ENCODE results near the gene NUMB.
A peak's percentile ranks its signal among the peaks of the same experiment; 100 is the strongest.
"Not testable (repeated sequence)": the region's sequence is repeated elsewhere in the genome, so short reads cannot be mapped to it uniquely, and the experiment has no call there.

Gene NUMB

GRCh38 chr14:73359445-73359844 lies 98.9 kb downstream of the NUMB start:
- no peak for DNase-seq (ENCODE audit: low spot score)

- DNase-seq (ENCODE audit: low spot score) = peak; percentile 65
Observed at GRCh38 chr14:73358187-73358586, 100.2 kb downstream of the NUMB start.

GRCh38 chr14:73349091-73349490 lies 109.3 kb downstream of the NUMB start:
- DNase-seq (ENCODE audit: low spot score) = not testable (repeated sequence)

DNA sequence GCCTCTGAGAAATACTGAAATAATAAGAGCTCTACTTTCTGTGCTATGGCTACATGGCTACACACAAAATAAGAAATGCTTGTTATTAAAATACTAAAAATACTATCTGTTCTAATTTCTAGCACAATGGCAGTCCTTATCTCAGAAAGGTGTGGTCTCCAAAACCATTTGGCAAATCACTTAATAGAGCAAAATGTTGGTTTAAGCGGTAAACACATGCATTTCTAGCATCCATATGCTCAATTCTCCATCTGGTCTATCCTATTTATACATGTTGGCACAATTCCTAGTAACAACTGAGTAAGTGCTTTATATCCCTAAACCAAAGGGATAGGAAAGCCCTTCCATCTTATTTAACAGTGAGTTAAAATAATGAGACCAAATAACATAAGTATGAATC lies 114.0 kb downstream of the NUMB start:
- DNase-seq (ENCODE audit: low spot score) = no peak

DNA sequence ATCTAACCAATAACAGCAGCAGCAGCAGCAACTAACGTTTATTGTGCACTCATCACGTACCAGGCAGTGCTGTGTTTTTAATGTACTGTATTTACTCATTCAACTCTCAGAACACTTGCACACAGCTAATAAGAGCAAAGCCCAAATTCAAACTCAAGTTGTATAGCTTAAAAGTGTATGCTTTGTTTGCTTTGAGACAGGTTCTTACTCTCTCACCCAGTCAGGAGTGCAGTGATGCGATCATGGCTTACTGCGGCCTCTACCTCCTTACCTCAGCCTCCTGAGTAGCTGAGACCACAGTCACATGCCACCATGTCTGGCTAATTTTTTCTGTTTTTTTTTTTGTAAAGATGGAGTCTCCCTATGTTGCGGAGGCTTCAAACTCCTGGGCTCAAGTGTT lies 115.7 kb downstream of the NUMB start:
- DNase-seq (ENCODE audit: low spot score) = no peak

DNA sequence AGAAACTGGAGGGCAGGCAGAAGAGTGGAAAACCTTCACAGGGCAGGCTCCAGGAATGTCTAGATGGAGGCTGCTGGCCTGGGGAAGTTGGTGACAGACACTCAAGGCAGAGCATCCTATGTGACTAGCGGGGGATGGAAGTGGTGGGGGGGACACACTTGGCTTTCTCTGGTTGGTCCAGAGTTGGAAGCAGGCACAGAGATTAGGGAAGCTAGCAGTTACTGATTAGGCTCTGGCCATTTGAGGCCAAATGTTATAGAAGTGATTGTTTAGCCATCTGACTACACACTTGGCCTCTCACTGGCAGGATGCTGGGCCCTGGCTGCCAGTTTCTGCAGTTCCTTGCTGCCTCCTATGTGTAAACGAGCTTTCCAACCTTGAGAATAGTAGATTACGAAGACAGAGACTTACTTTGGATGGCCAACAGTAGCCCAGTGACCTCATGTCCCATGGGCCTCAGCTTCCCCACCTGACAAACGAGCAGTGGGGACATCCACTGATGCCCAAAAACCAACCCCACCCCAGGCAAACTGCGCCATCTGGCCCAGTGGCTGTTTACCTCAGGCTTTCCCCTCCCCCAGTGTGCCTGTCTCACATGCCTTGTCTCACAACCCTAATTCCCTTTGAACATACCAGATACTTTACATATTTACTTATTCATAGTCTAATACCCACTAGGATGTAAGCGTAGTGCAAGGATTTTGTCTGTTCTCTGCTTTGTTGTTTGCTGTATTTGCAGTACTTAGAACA lies 118.3 kb downstream of the NUMB start:
- no peak for DNase-seq (ENCODE audit: low spot score)

- DNase-seq (ENCODE audit: low spot score) = no peak
Observed at GRCh38 chr14:73339206-73339605, 119.1 kb downstream of the NUMB start.

GRCh38 chr14:73338551-73338950 lies 119.8 kb downstream of the NUMB start:
- no peak for DNase-seq (ENCODE audit: low spot score)

GRCh38 chr14:73333031-73333430 lies 125.3 kb downstream of the NUMB start:
- no peak for DNase-seq (ENCODE audit: low spot score)

GRCh38 chr14:73325630-73326299 lies 132.6 kb downstream of the NUMB start:
- peak; percentile 9 for DNase-seq (ENCODE audit: low spot score)

DNA sequence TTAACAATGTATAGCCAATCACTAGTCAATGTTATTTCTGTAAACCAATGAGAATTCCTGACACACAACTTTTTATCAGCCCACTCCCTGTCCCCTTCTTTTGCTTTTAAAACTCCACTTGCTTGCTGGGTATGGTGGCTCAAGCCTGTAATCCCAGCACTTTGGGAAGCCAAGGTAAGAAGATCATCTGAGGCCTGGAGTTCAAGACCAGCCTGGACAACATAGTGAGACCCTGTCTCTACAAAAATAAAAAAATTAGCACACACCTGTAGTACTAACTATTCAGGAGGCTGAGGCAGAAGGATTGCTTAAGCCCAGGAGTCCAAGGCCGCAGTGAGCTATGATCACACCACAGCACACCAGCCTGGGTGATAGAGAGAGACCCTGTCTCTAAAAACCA lies 133.3 kb downstream of the NUMB start:
- DNase-seq (ENCODE audit: low spot score) = no peak

DNA sequence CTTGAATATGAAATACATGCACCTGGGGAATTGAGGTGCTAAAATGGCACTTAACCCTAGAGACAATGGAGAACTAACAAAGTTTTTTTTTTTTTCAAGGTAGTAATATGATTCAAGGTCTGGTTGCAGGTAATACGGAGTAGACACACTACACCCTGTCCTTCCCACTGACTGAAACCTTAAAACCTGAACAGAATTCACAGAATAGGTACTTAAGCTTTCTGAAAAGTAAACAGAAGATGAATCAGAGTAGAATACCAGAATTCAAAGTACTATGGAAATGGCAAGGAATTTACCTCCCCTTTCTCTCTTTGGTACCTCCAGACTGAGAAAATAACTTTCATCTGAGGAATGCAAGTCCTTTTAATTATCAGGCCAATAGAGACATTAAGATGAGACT lies 133.8 kb downstream of the NUMB start:
- DNase-seq (ENCODE audit: low spot score) = no peak

- peak; percentile 9 for DNase-seq (ENCODE audit: low spot score)
Observed at GRCh38 chr14:73323896-73324399, 134.4 kb downstream of the NUMB start.

GRCh38 chr14:73313151-73313550 lies 145.2 kb downstream of the NUMB start:
- DNase-seq (ENCODE audit: low spot score) = no peak

DNA sequence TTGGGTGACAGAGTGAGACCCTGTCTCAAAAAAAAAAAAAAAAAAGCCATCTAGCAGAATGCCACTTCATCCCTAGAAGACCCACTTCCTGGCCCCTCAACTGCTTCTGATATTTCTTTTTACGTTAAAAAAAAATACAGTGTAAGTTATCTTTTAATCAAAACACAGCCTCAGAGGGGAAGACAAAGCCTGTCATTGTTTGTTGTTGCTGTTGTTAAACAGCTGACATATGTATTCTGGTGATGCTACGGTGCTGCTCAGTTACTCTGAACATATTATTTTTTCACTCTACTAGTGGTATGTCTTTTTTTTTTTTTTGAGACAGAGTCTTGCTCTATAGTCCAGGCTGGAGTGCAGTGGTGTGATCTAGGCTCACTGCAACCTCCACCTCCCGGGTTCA lies 145.7 kb downstream of the NUMB start:
- DNase-seq (ENCODE audit: low spot score) = no peak

DNA sequence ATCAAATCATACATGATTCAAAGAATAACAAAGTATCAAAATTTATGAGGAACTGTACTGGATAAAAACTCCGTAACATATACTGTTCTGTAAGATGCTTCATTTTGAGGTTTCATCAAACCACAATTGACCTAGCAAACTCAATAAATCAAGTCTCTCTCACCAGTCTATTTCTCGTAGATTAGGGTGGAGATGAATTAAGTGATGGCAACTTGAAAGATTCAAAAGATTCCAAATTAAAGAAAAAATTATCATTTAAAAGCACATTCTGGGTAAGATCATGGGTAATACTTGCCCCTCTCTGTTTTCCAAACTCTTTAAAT lies 146.7 kb downstream of the NUMB start:
- DNase-seq (ENCODE audit: low spot score) = no peak

- DNase-seq (ENCODE audit: low spot score) = not testable (repeated sequence)
Observed at GRCh38 chr14:73309207-73309606, 149.1 kb downstream of the NUMB start.

- no peak for DNase-seq (ENCODE audit: low spot score)
Observed at GRCh38 chr14:73307261-73307660, 151.1 kb downstream of the NUMB start.

DNA sequence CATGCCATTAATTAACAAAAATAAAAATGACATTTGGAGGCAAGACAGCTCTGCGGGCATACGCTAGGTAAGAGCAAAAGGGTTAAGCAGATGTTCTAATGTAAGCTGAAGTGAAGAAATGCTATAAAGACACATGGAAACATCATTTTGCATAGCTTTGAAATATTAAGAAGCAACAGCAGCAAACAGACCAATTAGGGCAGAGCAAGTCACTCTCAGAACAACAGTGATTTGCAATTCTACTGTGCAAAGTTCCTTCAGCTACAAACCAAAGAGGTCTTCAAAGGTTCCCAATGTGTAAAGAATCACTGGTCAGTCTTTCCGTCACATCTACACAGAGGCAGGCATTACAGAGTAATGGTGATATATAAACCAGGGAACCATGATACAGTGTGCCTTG lies 152.8 kb downstream of the NUMB start:
- no peak for DNase-seq (ENCODE audit: low spot score)

DNA sequence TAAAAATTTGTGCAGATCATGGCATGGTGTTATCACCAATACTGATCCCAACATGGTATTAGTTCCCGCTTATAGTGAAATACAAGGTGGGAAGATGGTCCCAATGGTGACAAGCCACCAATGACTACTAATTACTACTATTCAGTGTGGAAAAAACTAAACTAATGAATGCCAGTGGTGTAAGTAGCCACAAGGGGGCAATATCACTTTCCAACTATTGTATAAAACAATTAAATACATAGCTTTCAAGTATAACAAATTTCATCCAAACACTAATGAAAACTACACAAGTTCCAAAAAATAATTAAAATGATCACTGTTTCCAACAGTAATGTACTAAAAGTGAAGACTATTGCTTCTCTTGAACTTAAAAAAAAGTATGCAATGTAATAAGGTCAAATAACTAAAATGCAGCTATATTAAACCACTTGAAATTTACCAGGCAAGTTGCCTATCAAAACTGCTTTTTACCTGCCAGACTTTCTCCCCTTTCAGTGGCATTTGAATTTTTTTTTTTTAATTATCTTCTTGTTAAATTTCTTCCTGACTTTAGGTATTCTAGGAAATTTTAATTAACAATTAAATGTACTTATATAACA lies 163.0 kb downstream of the NUMB start:
- peak; percentile 38 for DNase-seq (ENCODE audit: low spot score)

- DNase-seq (ENCODE audit: low spot score) = no peak
Observed at GRCh38 chr14:73293782-73294781, 164.3 kb downstream of the NUMB start.

GRCh38 chr14:73290279-73290678 lies 168.1 kb downstream of the NUMB start:
- DNase-seq (ENCODE audit: low spot score) = no peak

All from iPS-NIHi11 (cell line).